Dedifferentiated amniotic fluid mesenchymal stem cell (primary cell): ENCODE data around the gene SPATA17.

Source experiments
- DNase-seq: peaks from one replicate; pipeline ENCODE4 v3.0.0-alpha.2; 2016; ENCODE audit errors: extremely low spot score

SPATA17 gene

DNA sequence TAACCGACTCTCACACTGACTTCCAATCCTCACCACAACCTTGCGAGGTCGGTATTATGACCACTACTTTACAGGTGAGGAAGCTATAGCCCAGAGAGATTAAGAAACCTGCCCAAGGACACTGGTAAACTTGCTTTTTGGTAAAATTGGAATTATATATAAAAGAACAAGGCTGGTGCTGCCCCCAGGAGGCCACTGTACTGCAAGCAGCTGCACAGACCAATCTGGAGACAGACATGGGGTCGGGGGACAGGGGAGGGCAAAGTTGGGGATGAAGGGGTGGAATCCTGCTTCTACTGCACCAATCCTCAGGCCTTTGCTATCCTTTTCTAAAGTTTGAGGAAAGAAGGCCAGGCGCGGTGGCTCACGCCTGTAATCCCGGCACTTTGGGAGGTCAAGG, 280.8 kb downstream of the SPATA17 start:
- no peak for DNase-seq

DNA sequence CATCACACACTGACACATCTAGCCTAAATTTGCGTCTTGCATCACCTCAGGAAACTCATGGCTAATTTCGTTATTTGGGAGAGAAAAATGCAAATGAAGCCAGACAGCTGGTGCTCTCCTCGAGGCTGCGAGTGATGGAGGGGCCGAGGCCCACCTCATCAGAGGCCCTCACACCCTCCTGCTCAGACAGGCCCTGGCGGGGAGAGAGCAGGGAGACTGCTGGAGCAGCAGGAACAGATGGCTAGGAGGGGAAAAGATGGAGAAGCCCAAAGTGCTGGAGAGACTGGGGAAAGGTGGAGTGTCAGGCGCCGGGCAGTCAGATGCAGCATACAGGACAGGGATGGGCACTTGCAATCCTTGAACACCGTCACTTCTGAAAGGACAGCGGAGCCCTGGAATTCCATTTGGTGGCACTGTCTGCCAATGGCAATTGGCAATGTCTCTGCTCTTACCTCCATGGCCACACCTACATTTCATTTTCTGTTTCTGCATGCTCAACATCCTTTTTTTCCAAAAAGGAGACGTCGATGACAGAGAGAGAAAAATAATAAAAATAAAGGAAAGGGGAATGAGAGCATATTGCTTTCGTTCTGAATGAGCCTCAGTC, 286.2 kb downstream of the SPATA17 start:
- DNase-seq, result no peak

DNA sequence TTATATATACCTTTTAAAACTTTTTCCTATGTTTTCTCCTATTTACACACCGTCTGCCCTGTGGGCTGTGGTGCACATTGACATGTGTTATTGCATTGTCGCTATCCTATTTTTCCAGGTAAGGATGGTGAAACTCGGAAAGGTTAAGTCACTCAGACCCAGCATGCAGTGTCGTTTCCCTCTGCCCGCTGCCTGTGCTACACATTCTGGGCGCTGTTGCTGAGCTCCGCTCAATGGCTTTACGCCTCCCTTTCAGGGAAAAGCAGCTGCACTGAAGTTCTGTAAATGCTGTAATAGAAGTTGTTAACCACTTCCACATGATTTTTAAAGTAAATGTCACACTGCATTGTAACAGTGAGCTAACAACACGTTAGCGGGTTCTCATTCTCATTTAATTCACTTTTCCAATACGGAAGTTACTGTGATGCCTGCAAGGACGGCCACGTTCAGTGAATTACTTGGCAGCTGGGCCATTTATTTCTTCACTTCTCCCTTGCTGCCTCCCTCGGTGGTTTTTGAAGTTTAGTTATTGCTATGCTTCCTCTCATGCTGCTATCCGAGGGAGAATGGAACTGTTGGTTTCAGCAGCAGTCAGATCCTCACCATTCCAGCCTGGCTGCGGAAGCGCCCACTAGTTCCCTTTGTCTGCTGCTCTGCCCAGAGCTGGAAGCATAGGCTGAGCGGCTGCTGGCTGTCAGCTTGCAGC, 288.7 kb downstream of the SPATA17 start:
- DNase-seq, result no peak
